Breast epithelium (tissue), 3 donors: ENCODE results near the gene NTN5.

ENCODE experiments used
- POLR2AphosphoS5 ChIP-seq, 3 donors: sonication (generic); formaldehyde crosslinking; IDR thresholded peaks; one replicate each; pipeline ENCODE4 v1.6.1; 2017; ENCODE audit warnings: antibody characterized with exemption in 3 of 3
- TF ChIP-seq, protein P1 (sequence below), 3 donors: fragments of 450-650 bp; IDR thresholded peaks; one replicate each; pipeline ENCODE4 v1.5.1; 2016 to 2017; ENCODE audit warnings: antibody characterized with exemption in 3 of 3, mild to moderate bottlenecking in 3 of 3, moderate library complexity in 3 of 3

DNA sequence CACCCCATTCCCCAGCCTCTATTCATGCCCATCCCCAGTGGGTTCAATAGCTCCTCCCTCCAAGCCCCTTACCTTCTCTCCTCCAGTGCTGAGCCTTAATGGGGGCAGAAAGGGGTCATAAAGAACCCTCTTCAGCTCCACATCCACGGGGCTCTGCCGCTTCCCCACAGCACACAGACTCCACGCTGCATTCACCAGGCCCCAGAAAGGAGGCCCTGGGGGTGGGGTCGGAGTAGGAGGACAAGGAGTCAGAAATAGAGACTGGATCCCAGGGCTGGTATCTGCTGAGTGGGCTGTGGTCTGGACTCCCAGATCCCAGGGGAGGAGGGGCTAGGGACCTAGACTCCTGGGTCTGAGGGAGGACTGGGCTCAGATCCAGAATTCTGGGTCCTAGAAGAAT is 28.5 kb downstream of the NTN5 start:
- TF ChIP-seq, protein P1, sequence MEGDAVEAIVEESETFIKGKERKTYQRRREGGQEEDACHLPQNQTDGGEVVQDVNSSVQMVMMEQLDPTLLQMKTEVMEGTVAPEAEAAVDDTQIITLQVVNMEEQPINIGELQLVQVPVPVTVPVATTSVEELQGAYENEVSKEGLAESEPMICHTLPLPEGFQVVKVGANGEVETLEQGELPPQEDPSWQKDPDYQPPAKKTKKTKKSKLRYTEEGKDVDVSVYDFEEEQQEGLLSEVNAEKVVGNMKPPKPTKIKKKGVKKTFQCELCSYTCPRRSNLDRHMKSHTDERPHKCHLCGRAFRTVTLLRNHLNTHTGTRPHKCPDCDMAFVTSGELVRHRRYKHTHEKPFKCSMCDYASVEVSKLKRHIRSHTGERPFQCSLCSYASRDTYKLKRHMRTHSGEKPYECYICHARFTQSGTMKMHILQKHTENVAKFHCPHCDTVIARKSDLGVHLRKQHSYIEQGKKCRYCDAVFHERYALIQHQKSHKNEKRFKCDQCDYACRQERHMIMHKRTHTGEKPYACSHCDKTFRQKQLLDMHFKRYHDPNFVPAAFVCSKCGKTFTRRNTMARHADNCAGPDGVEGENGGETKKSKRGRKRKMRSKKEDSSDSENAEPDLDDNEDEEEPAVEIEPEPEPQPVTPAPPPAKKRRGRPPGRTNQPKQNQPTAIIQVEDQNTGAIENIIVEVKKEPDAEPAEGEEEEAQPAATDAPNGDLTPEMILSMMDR (IDR thresholded peaks at IDR 0.05) = no peak
- no peak for TF ChIP-seq POLR2AphosphoS5 (IDR thresholded peaks at IDR 0.05)
